GM19397 (cell line): ENCODE measurements around the gene SCD.
"Not testable (repeated sequence)": the region's sequence is repeated elsewhere in the genome, so short reads cannot be mapped to it uniquely, and the experiment has no call there.

Experiments used
- ATAC-seq: cut with Tn5 transposase; IDR thresholded peaks from one replicate; pipeline ENCODE4 v1.9.1; 2021; ENCODE audit warnings: mild to moderate bottlenecking, moderate library complexity; ENCODE audit not compliant: unreplicated experiment

Gene SCD

GRCh38 chr10:100359529-100360150 lies 12.6 kb downstream of the SCD start:
- no peak for ATAC-seq

GRCh38 chr10:100360234-100360633 lies 13.2 kb downstream of the SCD start:
- ATAC-seq: no peak

DNA sequence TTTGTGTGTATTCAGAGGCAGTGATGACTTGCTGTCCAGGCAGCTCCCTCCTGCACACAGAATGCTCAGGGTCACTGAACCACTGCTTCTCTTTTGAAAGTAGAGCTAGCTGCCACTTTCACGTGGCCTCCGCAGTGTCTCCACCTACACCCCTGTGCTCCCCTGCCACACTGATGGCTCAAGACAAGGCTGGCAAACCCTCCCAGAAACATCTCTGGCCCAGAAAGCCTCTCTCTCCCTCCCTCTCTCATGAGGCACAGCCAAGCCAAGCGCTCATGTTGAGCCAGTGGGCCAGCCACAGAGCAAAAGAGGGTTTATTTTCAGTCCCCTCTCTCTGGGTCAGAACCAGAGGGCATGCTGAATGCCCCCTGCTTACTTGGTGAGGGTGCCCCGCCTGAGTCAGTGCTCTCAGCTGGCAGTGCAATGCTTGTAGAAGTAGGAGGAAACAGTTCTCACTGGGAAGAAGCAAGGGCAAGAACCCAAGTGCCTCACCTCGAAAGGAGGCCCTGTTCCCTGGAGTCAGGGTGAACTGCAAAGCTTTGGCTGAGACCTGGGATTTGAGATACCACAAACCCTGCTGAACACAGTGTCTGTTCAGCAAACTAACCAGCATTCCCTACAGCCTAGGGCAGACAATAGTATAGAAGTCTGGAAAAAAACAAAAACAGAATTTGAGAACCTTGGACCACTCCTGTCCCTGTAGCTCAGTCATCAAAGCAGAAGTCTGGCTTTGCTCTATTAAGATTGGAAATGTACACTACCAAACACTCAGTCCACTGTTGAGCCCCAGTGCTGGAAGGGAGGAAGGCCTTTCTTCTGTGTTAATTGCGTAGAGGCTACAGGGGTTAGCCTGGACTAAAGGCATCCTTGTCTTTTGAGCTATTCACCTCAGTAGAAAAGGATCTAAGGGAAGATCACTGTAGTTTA lies 15.8 kb downstream of the SCD start:
- ATAC-seq: no peak

DNA sequence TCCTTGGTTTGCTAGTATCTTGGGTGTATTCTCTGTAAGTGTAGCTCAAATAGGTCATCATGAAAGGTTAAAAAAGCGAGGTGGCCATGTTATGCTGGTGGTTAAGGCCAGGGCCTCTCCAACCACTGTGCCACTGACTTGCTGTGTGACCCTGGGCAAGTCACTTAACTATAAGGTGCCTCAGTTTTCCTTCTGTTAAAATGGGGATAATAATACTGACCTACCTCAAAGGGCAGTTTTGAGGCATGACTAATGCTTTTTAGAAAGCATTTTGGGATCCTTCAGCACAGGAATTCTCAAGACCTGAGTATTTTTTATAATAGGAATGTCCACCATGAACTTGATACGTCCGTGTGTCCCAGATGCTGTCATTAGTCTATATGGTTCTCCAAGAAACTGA lies 17.1 kb downstream of the SCD start:
- no peak for ATAC-seq

DNA sequence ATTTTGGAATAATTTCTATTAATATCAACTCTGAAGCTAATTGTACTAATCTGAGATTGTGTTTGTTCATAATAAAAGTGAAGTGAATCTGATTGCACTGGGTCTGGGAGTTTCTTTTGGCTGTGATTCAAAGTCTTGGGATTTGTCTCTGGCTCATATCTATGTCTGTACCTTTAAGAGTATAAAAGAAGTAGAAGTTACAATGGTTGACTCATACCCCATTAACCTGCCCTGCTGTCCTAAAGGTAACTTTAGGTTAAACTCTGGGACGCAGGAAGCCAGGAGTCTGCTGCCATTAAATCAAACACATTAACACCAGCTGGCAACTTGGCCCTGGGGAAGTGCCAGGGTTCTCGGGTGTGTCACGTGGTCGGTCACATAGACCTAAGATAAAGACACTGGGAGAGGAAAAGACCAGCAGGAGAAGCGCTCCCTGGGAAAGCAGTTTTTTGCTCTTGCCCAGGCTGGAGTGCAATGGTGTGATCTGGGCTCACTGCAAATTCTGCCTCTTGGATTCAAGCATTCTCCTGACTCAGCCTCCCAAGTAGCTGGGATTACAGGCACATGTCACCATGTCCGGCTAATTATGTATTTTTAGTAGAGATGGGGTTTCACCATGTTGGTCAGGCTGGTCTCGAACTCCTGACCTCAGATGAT lies 17.8 kb downstream of the SCD start:
- no peak for ATAC-seq

- ATAC-seq: no peak
Observed at GRCh38 chr10:100368721-100369120, 21.7 kb downstream of the SCD start.

DNA sequence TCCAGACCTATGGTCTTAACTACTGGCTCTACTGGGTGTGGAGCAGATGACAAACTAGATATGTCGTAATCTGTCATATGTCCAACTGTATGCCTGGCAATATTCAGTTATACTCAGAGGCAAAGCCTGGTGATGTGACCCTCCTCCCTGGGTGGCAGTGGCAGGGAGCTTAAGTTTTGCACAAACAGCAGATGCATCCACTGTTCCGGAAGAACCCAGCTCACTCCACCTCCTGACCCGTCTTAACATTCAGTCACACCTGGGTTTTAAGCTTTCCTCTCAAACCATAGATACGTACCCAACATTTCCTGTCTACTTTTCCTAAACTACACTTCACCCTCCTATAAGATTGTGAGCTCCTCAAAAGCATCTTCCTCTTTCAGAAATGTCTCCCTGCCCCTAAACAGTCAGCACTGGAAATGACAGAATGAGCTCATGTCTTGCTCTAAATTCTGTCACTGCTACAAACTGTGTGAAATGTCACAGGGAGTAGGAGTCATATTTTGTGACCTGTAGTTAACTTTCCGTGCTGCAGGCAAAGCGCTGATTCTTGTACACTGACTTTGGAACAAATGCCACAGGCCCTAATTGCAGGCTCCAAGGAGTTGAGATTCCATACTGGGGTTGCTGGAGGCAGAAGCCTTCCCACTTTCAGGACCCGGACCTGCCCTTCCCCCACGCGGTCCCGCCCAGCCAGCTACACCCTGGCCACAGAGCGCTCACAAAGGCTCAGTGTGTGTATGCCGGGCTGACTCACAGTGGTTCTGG lies 23.9 kb downstream of the SCD start:
- ATAC-seq: no peak

DNA sequence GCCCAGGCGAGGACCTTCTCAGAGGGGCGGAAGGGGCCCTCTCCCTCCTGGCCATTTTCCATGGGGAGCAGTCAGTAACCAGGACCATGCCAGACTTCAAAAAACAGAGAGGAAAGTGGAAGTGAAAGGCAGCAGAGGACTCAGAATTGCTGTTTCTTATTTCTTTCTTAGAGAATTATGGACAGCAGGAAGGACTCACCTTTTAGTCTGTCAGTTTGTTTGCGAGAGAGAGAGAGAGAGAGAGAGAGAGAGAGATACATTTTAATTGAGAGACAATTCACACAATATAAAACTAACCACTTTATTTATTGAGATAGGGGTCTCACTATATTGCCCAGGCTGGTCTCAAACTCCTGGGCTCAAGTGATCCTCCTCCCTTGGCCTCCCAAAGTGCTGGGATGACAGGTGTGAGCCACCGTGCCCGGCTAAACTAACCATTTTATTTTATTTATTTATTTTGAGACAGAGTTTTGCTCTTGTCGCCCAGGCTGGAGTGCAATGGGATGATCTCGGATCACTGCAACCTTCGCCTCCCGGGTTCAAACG lies 24.5 kb downstream of the SCD start:
- ATAC-seq: no peak

GRCh38 chr10:100372415-100373297 lies 25.6 kb downstream of the SCD start:
- ATAC-seq: no peak

GRCh38 chr10:100373298-100374199 lies 26.5 kb downstream of the SCD start:
- ATAC-seq: peak; percentile 89

- ATAC-seq: no peak
Observed at GRCh38 chr10:100374200-100374655, 27.2 kb downstream of the SCD start.

DNA sequence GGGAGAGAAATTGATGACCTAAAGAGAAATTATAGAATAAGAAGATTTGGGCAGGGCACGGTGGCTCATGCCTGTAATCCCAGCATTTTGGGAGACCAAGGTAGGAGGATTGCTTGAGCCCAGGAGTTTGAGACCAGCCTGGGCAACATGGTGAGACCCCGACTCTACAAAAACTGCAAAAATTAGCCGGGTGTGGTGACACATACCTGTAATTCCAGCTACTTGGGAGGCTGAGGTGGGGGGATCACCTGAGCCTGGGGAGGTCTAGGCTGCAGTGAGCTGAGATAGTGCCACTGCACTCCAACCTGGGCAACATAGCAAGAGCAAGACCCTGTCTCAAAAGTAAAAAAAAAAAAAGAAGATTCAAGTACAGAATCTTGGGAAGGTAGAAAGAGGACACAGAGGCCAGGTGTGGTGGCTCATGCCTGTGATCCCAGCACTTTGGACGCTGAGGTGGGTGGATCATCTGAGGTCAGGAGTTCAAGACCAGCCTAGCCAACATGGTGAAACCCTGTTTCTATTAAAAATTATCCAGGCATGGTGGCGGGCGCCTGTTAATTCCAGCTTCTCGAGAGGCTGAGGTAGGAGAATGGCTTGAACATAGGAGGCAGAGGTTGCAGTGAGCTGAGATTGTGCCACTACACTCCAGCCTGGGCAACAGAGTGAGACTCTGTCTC lies 27.8 kb downstream of the SCD start:
- ATAC-seq: not testable (repeated sequence)

- not testable (repeated sequence) for ATAC-seq
Observed at GRCh38 chr10:100376656-100377055, 29.6 kb downstream of the SCD start.

- no peak for ATAC-seq
Observed at GRCh38 chr10:100377830-100378229, 30.8 kb downstream of the SCD start.

DNA sequence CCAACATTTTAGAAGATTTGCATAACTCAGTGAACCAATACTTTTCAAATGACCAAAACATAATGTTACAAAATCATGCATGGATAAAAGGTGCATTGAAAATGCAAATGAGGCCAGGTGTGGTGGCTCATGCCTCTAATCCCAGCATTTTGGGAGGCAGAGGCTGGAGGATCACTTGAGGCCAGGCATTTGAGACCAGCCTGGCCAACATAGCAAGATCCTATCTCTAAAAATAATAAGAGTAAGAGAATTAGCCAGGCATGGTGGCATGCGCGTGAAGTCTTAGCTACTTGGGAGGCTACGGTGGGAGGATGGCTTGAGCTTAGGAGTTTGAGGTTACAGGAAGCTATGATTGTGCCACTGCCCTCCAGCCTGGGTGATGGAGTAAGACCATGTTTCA lies 33.4 kb downstream of the SCD start:
- no peak for ATAC-seq

DNA sequence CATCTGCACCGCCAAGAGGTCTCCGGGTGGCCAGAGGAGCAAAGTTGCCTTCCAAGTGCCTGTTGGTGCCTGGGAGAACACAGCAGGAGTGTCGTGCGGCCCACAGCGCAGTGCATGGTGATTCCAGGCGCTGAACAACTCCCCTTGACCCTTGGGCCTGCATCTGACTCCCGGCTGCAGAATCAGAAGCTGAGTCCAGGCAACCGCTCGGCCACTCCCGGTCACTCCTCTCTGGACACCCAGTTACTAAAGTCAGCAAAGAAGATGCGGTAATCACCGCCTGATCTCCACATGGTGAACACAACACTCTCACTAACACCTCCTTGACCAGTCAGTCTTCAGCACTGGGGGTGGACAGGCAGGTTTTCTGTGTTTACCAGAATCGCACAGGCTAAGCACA lies 35.5 kb downstream of the SCD start:
- no peak for ATAC-seq

GRCh38 chr10:100383251-100383650 lies 36.2 kb downstream of the SCD start:
- ATAC-seq: no peak
